D721Med (cell line): ENCODE measurements around the gene NUDT2.
"Not testable (repeated sequence)": the region's sequence is repeated elsewhere in the genome, so short reads cannot be mapped to it uniquely, and the experiment has no call there.

Source experiments
- DNase-seq: peaks from one replicate; pipeline ENCODE4 v3.0.0; 2011; ENCODE audit warnings: low spot score; ENCODE audit not compliant: insufficient read length
- FAIRE-seq: peaks from 2 replicates; lab custom pipeline; 2011; peaks lifted over from hg19 to GRCh38; lab: Jason Lieb, UNC
- CTCF ChIP-seq: IDR thresholded peaks from 2 replicates; pipeline ENCODE4 v1.5.1; 2012; ENCODE audit warnings: mild to moderate bottlenecking, control low read depth; ENCODE audit not compliant: insufficient read depth; ENCODE audit errors: missing control alignments

The NUDT2 gene

DNA sequence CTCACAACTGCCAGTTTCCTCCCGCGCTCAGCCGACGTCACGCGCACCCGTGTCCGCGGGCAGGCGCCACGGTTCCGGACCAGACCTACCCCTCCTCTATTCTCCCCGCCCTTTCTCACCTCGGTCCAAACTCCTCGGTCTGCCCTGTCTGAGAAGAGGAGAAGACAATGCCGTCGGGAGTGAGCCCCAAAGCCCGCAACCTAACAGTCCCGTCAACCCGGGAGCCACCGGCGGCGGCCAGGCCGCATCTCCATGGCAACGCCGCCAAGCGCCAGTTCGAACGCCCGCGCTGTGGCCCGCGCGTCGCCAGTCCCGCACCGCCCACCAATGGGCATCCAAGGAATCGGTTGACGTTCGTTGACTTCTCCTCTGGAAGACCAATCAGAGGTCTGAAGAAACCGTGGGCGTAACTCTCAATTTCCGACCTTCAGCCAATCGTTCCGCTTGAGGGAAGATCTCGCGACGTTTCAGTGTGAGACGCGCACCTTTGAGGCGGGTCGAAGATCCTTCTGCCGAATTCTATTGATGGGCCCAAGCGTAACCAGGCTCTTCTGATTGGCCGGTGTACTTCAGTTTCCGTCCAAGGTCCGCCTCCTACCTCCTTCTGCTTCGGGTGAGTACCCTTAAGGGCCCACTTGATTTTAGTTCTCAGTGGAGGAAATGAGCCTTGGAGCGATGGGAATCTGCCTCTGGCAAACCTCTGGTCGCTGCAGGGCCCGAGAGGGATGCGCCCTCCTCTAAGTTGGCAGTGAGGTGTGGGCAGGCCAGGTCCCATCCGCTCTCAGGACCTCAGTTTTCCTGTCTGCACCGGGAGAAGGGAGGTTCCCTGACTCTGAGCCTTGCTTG, at the start of gene NUDT2, which contains the start of gene KIF24:
NUDT2 (plus strand) TSS at position 583 of the 846 bp plus-strand sequence. CDS start 9,471 bp downstream, outside the sequence.
KIF24 (minus strand) TSS at position 282 of the 846 bp plus-strand sequence. CDS start 17,922 bp downstream, outside the sequence.
- peak; percentile 66 for DNase-seq
- no peak for TF ChIP-seq CTCF
- FAIRE-seq: no peak

DNA sequence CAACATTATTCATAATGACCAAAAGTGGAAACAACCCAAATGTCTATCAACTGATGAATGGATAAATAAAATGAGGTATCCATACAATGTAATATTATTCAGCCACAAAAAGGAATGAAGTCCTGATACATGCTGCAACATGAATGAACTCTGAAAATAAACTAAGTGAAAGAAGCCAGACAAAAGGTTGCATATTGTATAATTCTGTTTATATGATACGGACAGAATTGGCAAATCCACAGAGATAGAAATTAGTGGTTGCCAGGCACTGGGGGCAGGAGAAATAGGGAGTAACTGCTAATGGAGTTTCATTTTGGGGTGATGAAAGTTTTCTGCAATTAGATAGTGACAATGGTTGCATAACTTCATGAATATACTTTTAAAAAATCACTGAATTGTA, 47.3 kb upstream of the NUDT2 start:
- no peak for DNase-seq
- no peak for FAIRE-seq
- TF ChIP-seq CTCF: no peak

DNA sequence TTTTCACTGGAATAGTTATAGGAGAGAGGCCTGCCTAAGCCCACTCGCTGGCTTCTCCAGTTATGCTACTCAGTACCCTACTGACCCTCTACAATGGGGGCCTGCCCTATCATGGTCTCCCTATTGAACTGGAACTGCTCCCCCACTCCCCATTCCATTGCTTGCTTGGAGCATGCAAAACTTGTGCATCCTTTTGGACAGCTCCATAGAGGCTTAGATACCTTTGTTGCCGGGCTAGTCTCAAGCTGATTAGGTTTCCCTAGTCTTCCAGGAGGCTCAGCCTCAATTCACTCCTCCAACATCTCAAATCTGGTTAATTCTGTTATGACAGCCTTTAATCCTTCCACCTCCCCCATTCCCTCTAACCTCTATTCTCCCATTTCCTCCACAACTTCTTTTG, 40.2 kb upstream of the NUDT2 start:
- no peak for TF ChIP-seq CTCF
- DNase-seq (no peak), FAIRE-seq (peak; percentile 29)

GRCh38 chr9:34291023-34291422, 38.3 kb upstream of the NUDT2 start:
- FAIRE-seq (no peak), DNase-seq (no peak)
- no peak for TF ChIP-seq CTCF

- DNase-seq (no peak), FAIRE-seq (no peak)
- TF ChIP-seq CTCF: no peak
These were observed 37.9 kb upstream of the NUDT2 start for GRCh38 chr9:34291423-34291822.

DNA sequence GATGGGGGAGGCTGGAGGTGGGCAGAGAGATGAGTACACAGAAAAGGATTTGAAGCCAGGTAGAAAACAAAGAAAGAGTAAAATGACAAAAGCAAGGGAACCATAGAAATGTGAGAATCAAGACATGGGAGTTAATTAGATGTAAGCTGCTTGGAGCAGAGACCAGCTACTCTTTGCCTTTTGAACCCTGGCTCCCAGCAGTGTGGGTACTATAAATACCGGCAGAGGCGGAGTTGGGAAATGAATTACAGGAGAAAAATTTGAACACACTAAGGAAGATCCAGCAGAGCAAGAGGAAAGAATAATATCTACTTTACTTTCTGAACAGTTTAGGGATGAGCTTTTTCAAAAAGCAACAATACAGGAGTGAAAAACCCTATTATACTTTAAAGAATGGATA, 36.8 kb upstream of the NUDT2 start:
- no peak for TF ChIP-seq CTCF
- no peak for DNase-seq
- FAIRE-seq: no peak

DNA sequence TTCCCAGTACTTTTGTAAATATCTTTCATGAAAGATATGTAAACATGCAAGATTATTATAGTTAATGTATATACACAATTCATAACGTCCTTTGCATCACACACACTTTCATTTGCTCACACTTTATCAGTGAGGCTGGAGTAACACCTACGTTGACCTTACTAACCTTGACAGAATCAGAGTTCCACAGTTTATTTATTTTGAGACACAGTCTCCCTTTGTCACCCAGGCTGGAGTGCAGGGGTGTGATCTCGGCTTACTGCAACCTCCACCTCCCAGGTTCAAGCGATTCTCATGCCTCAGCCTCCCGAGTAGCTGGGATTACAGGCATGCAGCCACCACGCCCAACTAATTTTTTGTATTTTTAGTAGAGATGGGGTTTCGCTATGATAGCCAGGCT, 28.3 kb upstream of the NUDT2 start:
- DNase-seq, FAIRE-seq: not testable (repeated sequence)

GRCh38 chr9:34308316-34308715, 21.1 kb upstream of the NUDT2 start:
- FAIRE-seq, DNase-seq: not testable (repeated sequence)
